ENCODE measurements around the gene FAM131C.

GRCh38 chr1:16019644-16020277 lies 53.7 kb downstream of the FAM131C start:
- TF ChIP-seq EZH2 (IDR thresholded peaks at IDR 0.05; ENCODE audit: borderline replicate concordance, low read length) (no peak), CTCF (conservative IDR thresholded peaks at IDR 0.05 in 1 of 2, IDR thresholded peaks at IDR 0.05 in 1 of 2; ENCODE audit: extremely low read depth in 1 of 2, insufficient read depth in 1 of 2, low read depth in 1 of 2, low read length in 2 of 2) (no peak)

All from mammary epithelial cell (primary cell).